Uterus (tissue), 4 donors: ENCODE data around the gene CCDC78. TPM values are rescaled to one million over a fixed set of nuclear protein-coding genes. Genes with fewer than 3 reads are reported as not detected.
"Not testable (repeated sequence)": the region's sequence is repeated elsewhere in the genome, so short reads cannot be mapped to it uniquely, and the experiment has no call there.

Experiments
- DNase-seq, 2 donors: peaks; one replicate each; pipeline ENCODE4 v3.0.0-alpha.2; 2019 to 2020
- H3K27ac ChIP-seq, 2 donors: fragments of 200-600 bp; sonication (generic); 1 replicate in 1 of 2; 2 replicates in 1 of 2; pipeline ENCODE4 v1.5.1; 2016 to 2018
- H3K27me3 ChIP-seq, 2 donors: fragments of 200-600 bp; sonication (generic); one replicate each; pipeline ENCODE4 v1.5.1; 2018 to 2019; ENCODE audit warnings: control low read depth in 1 of 2
- H3K36me3 ChIP-seq, 2 donors: fragments of 200-600 bp; sonication (generic); one replicate each; pipeline ENCODE4 v1.5.1; 2019; ENCODE audit warnings: control low read depth in 1 of 2
- H3K4me1 ChIP-seq, 2 donors: fragments of 200-600 bp; sonication (generic); one replicate each; pipeline ENCODE4 v1.5.1; 2018 to 2019; ENCODE audit warnings: control low read depth in 1 of 2
- H3K4me3 ChIP-seq, 2 donors: fragments of 200-600 bp; sonication (generic); 1 replicate in 1 of 2; 2 replicates in 1 of 2; pipeline ENCODE4 v1.5.1; 2018 to 2019; ENCODE audit warnings: mild to moderate bottlenecking in 1 of 2
- H3K9me3 ChIP-seq, 2 donors: fragments of 200-600 bp; sonication (generic); one replicate each; pipeline ENCODE4 v1.5.1; 2019; ENCODE audit warnings: control low read depth in 1 of 2
- CTCF ChIP-seq, 4 experiments: fragments of 200-600 bp in 2 of 4; fragments of 450-650 bp in 2 of 4; sonication (generic) in 2 of 4; IDR thresholded peaks; one replicate each; pipeline ENCODE4 v1.5.1; 2016 to 2019; ENCODE audit warnings: antibody characterized with exemption in 4 of 4, mild to moderate bottlenecking in 2 of 4, moderate library complexity in 1 of 4
- POLR2A ChIP-seq, 2 donors: fragments of 450-650 bp; IDR thresholded peaks; one replicate each; pipeline ENCODE4 v1.6.1; 2016; ENCODE audit warnings: antibody characterized with exemption in 2 of 2, mild to moderate bottlenecking in 1 of 2, moderate library complexity in 1 of 2
- intact Hi-C: fragments of 100-400 bp; cut with DNase I; formaldehyde crosslinking; loops from one replicate; pipeline ENCODE4 v1.15.1; 2023; ENCODE audit warnings: low total_unique reads
- total RNA-seq, 4 donors: library from RNA; depleted of rRNA in 3 of 4; stranded (reverse); fragments of >200 nt in 3 of 4; gene quantifications; one replicate each; pipeline versions ENCODE4 v1.1.0 to v1.2.4, GENCODE V29; 2014 to 2023
- donor health status: DM: yes; HTN: yes; CAD: no.

The CCDC78 gene
- total RNA-seq, 4 donors from 2014 or later: 1.3 to 5.3 (median 2.3) TPM; not detected in 1

GRCh38 chr16:745739-746138 lies 19.5 kb upstream of the CCDC78 start:
- H3K4me3 ChIP-seq: no peak overlapping the region
- no peak for DNase-seq
- TF ChIP-seq POLR2A (IDR thresholded peaks at IDR 0.05): no peak
- no peak for TF ChIP-seq CTCF (IDR thresholded peaks at IDR 0.05)
- intact Hi-C loops: no loop called here
- no peak overlapping the region for H3K27ac ChIP-seq
- H3K4me1 ChIP-seq: peaks cover 0 to 3% of the 10 kb centered on the region in 2 donors
- no peaks in the 10 kb centered on the region for H3K27me3 ChIP-seq
- H3K36me3 ChIP-seq: no peaks in the 10 kb centered on the region
- H3K9me3 ChIP-seq: no peaks in the 10 kb centered on the region

- intact Hi-C loops: no loop called here
- Histone ChIP-seq H3K9me3 (no peaks in the 10 kb centered on the region), H3K36me3 (no peaks in the 10 kb centered on the region), H3K4me3 (no peak overlapping the region), H3K27me3 (no peaks in the 10 kb centered on the region), H3K27ac (no peak overlapping the region), H3K4me1 (peaks cover 0 to 12% of the 10 kb centered on the region in 2 donors)
- DNase-seq: no peak
- TF ChIP-seq CTCF (IDR thresholded peaks at IDR 0.05) (no peak), POLR2A (IDR thresholded peaks at IDR 0.05) (no peak)
Measured at GRCh38 chr16:743794-744500, 17.7 kb upstream of the CCDC78 start.

- H3K9me3 ChIP-seq, intact Hi-C loops, H3K27ac ChIP-seq, H3K4me3 ChIP-seq, DNase-seq, H3K36me3 ChIP-seq, H3K27me3 ChIP-seq: not testable (repeated sequence)
- H3K4me1 ChIP-seq: peaks cover 0 to 12% of the 10 kb centered on the region in 2 donors
Measured at GRCh38 chr16:742894-743293, 16.7 kb upstream of the CCDC78 start.

- Histone ChIP-seq H3K4me1 (peaks cover 0 to 12% of the 10 kb centered on the region in 2 donors), H3K4me3 (no peak overlapping the region), H3K27me3 (no peaks in the 10 kb centered on the region), H3K27ac (no peak overlapping the region), H3K36me3 (no peaks in the 10 kb centered on the region), H3K9me3 (no peaks in the 10 kb centered on the region)
- TF ChIP-seq CTCF (IDR thresholded peaks at IDR 0.05): no peak
- TF ChIP-seq POLR2A (IDR thresholded peaks at IDR 0.05): no peak
- intact Hi-C loops: no loop called here
- DNase-seq: no peak
Measured at GRCh38 chr16:741986-742629, 15.9 kb upstream of the CCDC78 start.

GRCh38 chr16:740764-741505 lies 14.7 kb upstream of the CCDC78 start, which contains the start of gene CIAO3:
CIAO3 (minus strand) TSS chr16:740997; CDS start chr16:740985, 12 bp downstream.
- H3K27ac ChIP-seq: peak within 1 kb of the TSS; percentile 63 to 67
- no peaks in the 10 kb centered on the region for H3K27me3 ChIP-seq
- peak; percentile 81 to 86 for DNase-seq
- H3K4me1 ChIP-seq: peaks cover 0 to 12% of the 10 kb centered on the region in 2 donors
- no peaks in the 10 kb centered on the region for H3K36me3 ChIP-seq
- TF ChIP-seq POLR2A (IDR thresholded peaks at IDR 0.05) (peak in 1 of 2 donors; percentile 79), CTCF (IDR thresholded peaks at IDR 0.05) (peak; percentile 94 to 100 (median 98))
- H3K9me3 ChIP-seq: no peaks in the 10 kb centered on the region
- peak within 1 kb of the TSS; percentile 63 to 91 for H3K4me3 ChIP-seq
- intact Hi-C loops: no loop called here
